H9 (cell line): ENCODE results near the gene ASGR1. TPM values are rescaled to one million over a fixed set of nuclear protein-coding genes. Genes with fewer than 3 reads are reported as not detected.

ENCODE experiments used
- DNase-seq: peaks from one replicate; pipeline ENCODE4 v3.0.0-alpha.2; 2017
- H2AFZ ChIP-seq: one replicate; pipeline ENCODE4 v1.6.1; 2013; ENCODE audit warnings: mild to moderate bottlenecking, low read length, control low read depth, moderate library complexity
- H2AK5ac ChIP-seq: 2 replicates; pipeline ENCODE4 v1.6.1; 2013; ENCODE audit warnings: low read length, control low read depth, mixed read lengths; ENCODE audit not compliant: insufficient read length
- H2BK120ac ChIP-seq: one replicate; pipeline ENCODE4 v1.6.1; 2013; ENCODE audit warnings: low read depth, mild to moderate bottlenecking, low read length, control low read depth, inconsistent platforms; ENCODE audit not compliant: poor library complexity, severe bottlenecking
- H2BK12ac ChIP-seq: 2 replicates; pipeline ENCODE4 v1.6.1; 2013; ENCODE audit warnings: low read length, control low read depth, mixed read lengths, low read depth; ENCODE audit not compliant: insufficient read length
- H2BK15ac ChIP-seq: 2 replicates; pipeline ENCODE4 v1.6.1; 2013; ENCODE audit warnings: low read depth, low read length, control low read depth
- H2BK20ac ChIP-seq: one replicate; pipeline ENCODE4 v1.6.1; 2013; ENCODE audit warnings: low read depth, mild to moderate bottlenecking, low read length, control low read depth, inconsistent platforms; ENCODE audit not compliant: poor library complexity, severe bottlenecking
- H2BK5ac ChIP-seq: 2 replicates; pipeline ENCODE4 v1.6.1; 2013; ENCODE audit warnings: low read length, control low read depth, mixed read lengths; ENCODE audit not compliant: insufficient read length
- H3K14ac ChIP-seq: 2 replicates; pipeline ENCODE4 v1.6.1; 2013; ENCODE audit warnings: low read length, control low read depth; ENCODE audit not compliant: insufficient read depth
- H3K18ac ChIP-seq: 2 replicates; pipeline ENCODE4 v1.6.1; 2013; ENCODE audit warnings: low read depth, mild to moderate bottlenecking, mixed read lengths, low read length, control low read depth; ENCODE audit not compliant: insufficient read length
- H3K23ac ChIP-seq: 2 replicates; pipeline ENCODE4 v1.6.1; 2013; ENCODE audit warnings: low read length, control low read depth, mixed read lengths, low read depth; ENCODE audit not compliant: insufficient read length
- H3K23me2 ChIP-seq: 2 replicates; pipeline ENCODE4 v1.6.1; 2013; ENCODE audit warnings: low read depth, mild to moderate bottlenecking, mixed read lengths, low read length, control low read depth; ENCODE audit not compliant: insufficient read length, poor library complexity, severe bottlenecking
- H3K27ac ChIP-seq: 2 replicates; pipeline ENCODE4 v1.5.1; 2013; ENCODE audit warnings: low read length, control low read depth, mixed read lengths, low read depth; ENCODE audit not compliant: insufficient read length
- H3K27me3 ChIP-seq: 2 replicates; pipeline ENCODE4 v1.6.1; 2013; ENCODE audit warnings: low read length, control low read depth, inconsistent platforms; ENCODE audit not compliant: insufficient read depth
- H3K4ac ChIP-seq: 2 replicates; pipeline ENCODE4 v1.6.1; 2013; ENCODE audit warnings: low read depth, mild to moderate bottlenecking, control low read depth, inconsistent platforms, low read length, moderate library complexity
- H3K4me1 ChIP-seq: 2 replicates; pipeline ENCODE4 v1.6.1; 2013; ENCODE audit warnings: low read length, control low read depth, inconsistent platforms; ENCODE audit not compliant: insufficient read depth
- H3K4me2 ChIP-seq: 2 replicates; pipeline ENCODE4 v1.6.1; 2013; ENCODE audit warnings: low read length, control low read depth, mixed read lengths; ENCODE audit not compliant: insufficient read length, insufficient read depth
- H3K56ac ChIP-seq: 2 replicates; pipeline ENCODE4 v1.6.1; 2013; ENCODE audit warnings: low read depth, mild to moderate bottlenecking, mixed read lengths, low read length, control low read depth; ENCODE audit not compliant: insufficient read length
- H3K79me1 ChIP-seq: 2 replicates; pipeline ENCODE4 v1.6.1; 2013; ENCODE audit warnings: low read depth, mild to moderate bottlenecking, moderate library complexity, low read length, control low read depth, inconsistent platforms; ENCODE audit not compliant: insufficient read depth, poor library complexity, severe bottlenecking
- H3K79me2 ChIP-seq: 2 replicates; pipeline ENCODE4 v1.6.1; 2013; ENCODE audit warnings: low read length, control low read depth, inconsistent platforms; ENCODE audit not compliant: insufficient read depth
- H3K9ac ChIP-seq: 2 replicates; pipeline ENCODE4 v1.6.1; 2013; ENCODE audit warnings: low read length, control low read depth, mixed read lengths; ENCODE audit not compliant: insufficient read length; ENCODE audit errors: extremely low read depth
- H3K9me3 ChIP-seq: one replicate; pipeline ENCODE4 v1.6.1; 2013; ENCODE audit warnings: low read depth, low read length, inconsistent platforms; ENCODE audit not compliant: control insufficient read depth
- H3T11ph ChIP-seq: one replicate; pipeline ENCODE4 v1.6.1; 2013; ENCODE audit warnings: mild to moderate bottlenecking, low read length, control low read depth, inconsistent platforms
- H4K20me1 ChIP-seq: one replicate; pipeline ENCODE4 v1.6.1; 2013; ENCODE audit not compliant: control insufficient read depth, insufficient read length, insufficient read depth
- H4K5ac ChIP-seq: 2 replicates; pipeline ENCODE4 v1.6.1; 2013; ENCODE audit warnings: low read depth, mild to moderate bottlenecking, mixed read lengths, low read length, control low read depth; ENCODE audit not compliant: insufficient read length
- H4K8ac ChIP-seq: replicated peaks from 2 replicates; pipeline ENCODE4 v1.6.1; 2013; ENCODE audit warnings: low read length, control low read depth, mixed read lengths, low read depth; ENCODE audit not compliant: insufficient read length
- H4K91ac ChIP-seq: 2 replicates; pipeline ENCODE4 v1.6.1; 2013; ENCODE audit warnings: low read depth, mild to moderate bottlenecking, moderate library complexity, mixed read lengths, low read length, control low read depth; ENCODE audit not compliant: insufficient read length
- H3K27ac Mint-ChIP-seq, 3 experiments: 2 replicates in 2 of 3; 3 replicates in 1 of 3; pipeline ENCODE4 v1.8.0; 2020 to 2021; ENCODE audit warnings: mixed read lengths in 3 of 3, mild to moderate bottlenecking in 1 of 3, moderate library complexity in 1 of 3
- H3K27me3 Mint-ChIP-seq: 2 replicates; pipeline ENCODE4 v1.8.0; 2021; ENCODE audit warnings: low read depth, mild to moderate bottlenecking, moderate library complexity, mixed read lengths
- H3K36me3 Mint-ChIP-seq, 3 experiments: 2 replicates in 2 of 3; 3 replicates in 1 of 3; pipeline ENCODE4 v1.8.0; 2020 to 2021; ENCODE audit warnings: low read depth in 3 of 3, mixed read lengths in 3 of 3; ENCODE audit not compliant: insufficient read depth in 1 of 3
- H3K4me1 Mint-ChIP-seq, 2 experiments: 2 replicates each; pipeline ENCODE4 v1.8.0; 2020; ENCODE audit warnings: mixed read lengths in 2 of 2
- H3K4me3 Mint-ChIP-seq, 2 experiments: 2 replicates in 1 of 2; 3 replicates in 1 of 2; pipeline ENCODE4 v1.8.0; 2020 to 2021; ENCODE audit warnings: mild to moderate bottlenecking in 2 of 2, mixed read lengths in 2 of 2, moderate library complexity in 1 of 2
- H3K9me3 Mint-ChIP-seq, 2 experiments: 2 replicates in 1 of 2; 3 replicates in 1 of 2; pipeline ENCODE4 v1.8.0; 2020; ENCODE audit warnings: mild to moderate bottlenecking in 2 of 2, mixed read lengths in 2 of 2, moderate library complexity in 1 of 2
- WGBS: extraction: QIAGEN DNeasy Blood & Tissue Kit; methylation state at CpG from one replicate; pipeline ENCODE4 v1.1.7; 2013; ENCODE audit warnings: missing lambda C conversion rate, low lambda C conversion rate, mixed read lengths; ENCODE audit not compliant: insufficient read length; ENCODE audit errors: extremely low coverage; 5-methylcytosine and 5-hydroxymethylcytosine counted together
- total RNA-seq: library from RNA; stranded (reverse); gene quantifications from 2 replicates; pipeline ENCODE4 v1.2.1, GENCODE V29; 2021
- TF ChIP-seq, protein P1 (sequence below): fragments of 200-600 bp; sonication (generic); conservative IDR thresholded peaks from 3 replicates; pipeline ENCODE4 v1.8.0; 2021; ENCODE audit warnings: antibody characterized with exemption, mild to moderate bottlenecking

Gene ASGR1
- total RNA-seq, 1 experiment from 2014 or later = 5.9 TPM

GRCh38 chr17:7205561-7205960 lies 26.4 kb upstream of the ASGR1 start:
- Mint-ChIP-seq H3K27ac (peak overlapping the region in 2 of 3 experiments; percentile 92 to 97; a peak in 5 of 7 replicates), H3K36me3 (peaks cover 20 to 33% (median 24%) of the 10 kb centered on the region in 3 experiments), H3K9me3 (no peaks in the 10 kb centered on the region), H3K27me3 (no peaks in the 10 kb centered on the region; the same call in none of the 2 replicates), H3K4me3 (peak overlapping the region; percentile 66 to 83), H3K4me1 (peaks cover 33 to 56% of the 10 kb centered on the region in 2 experiments)
- no peaks in the 10 kb centered on the region for H3K79me1 ChIP-seq
- no peak overlapping the region for H2BK20ac ChIP-seq
- H3K79me2 ChIP-seq = no peaks in the 10 kb centered on the region
- no peak overlapping the region for H2BK5ac ChIP-seq
- no peak overlapping the region for H2BK15ac ChIP-seq
- H3K9ac ChIP-seq = no peak overlapping the region
- H4K91ac ChIP-seq = no peak overlapping the region
- peak overlapping the region; percentile 63 for H3K4me2 ChIP-seq
- no peak overlapping the region for H2AFZ ChIP-seq
- no peaks in the 10 kb centered on the region for H4K20me1 ChIP-seq
- H3K4ac ChIP-seq = no peak overlapping the region
- WGBS = no CpG with 5 or more reads among the region's 15 CpGs
- no peak overlapping the region for H3K23ac ChIP-seq
- H3K23me2 ChIP-seq = peaks cover 5% of the 10 kb centered on the region
- DNase-seq = no peak
- no peaks in the 10 kb centered on the region for H3K9me3 ChIP-seq
- TF ChIP-seq, protein P1, sequence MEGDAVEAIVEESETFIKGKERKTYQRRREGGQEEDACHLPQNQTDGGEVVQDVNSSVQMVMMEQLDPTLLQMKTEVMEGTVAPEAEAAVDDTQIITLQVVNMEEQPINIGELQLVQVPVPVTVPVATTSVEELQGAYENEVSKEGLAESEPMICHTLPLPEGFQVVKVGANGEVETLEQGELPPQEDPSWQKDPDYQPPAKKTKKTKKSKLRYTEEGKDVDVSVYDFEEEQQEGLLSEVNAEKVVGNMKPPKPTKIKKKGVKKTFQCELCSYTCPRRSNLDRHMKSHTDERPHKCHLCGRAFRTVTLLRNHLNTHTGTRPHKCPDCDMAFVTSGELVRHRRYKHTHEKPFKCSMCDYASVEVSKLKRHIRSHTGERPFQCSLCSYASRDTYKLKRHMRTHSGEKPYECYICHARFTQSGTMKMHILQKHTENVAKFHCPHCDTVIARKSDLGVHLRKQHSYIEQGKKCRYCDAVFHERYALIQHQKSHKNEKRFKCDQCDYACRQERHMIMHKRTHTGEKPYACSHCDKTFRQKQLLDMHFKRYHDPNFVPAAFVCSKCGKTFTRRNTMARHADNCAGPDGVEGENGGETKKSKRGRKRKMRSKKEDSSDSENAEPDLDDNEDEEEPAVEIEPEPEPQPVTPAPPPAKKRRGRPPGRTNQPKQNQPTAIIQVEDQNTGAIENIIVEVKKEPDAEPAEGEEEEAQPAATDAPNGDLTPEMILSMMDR = no peak
- no peak overlapping the region for H3K18ac ChIP-seq
- peaks cover 9% of the 10 kb centered on the region; the same call in 1 of the 2 replicates for H3K4me1 ChIP-seq
- no peak overlapping the region for H4K8ac ChIP-seq
- H3K14ac ChIP-seq = no peak overlapping the region
- H2AK5ac ChIP-seq = no peak overlapping the region
- no peaks in the 10 kb centered on the region for H3K27me3 ChIP-seq
- no peak overlapping the region for H2BK120ac ChIP-seq
- H3K56ac ChIP-seq = no peak overlapping the region
- H4K5ac ChIP-seq = no peak overlapping the region
- no peak overlapping the region for H2BK12ac ChIP-seq
- no peak overlapping the region for H3T11ph ChIP-seq
- no peak overlapping the region for H3K27ac ChIP-seq
